Measurements from ENCODE around the gene MFAP2. TPM values are rescaled to one million over a fixed set of nuclear protein-coding genes. Genes with fewer than 3 reads are reported as not detected.
A peak's percentile ranks its signal among the peaks of the same experiment; 100 is the strongest.

Gene MFAP2
- total and polyA plus RNA-seq, 5 experiments from 2014 or later: 0.41 TPM; not detected in 4

DNA sequence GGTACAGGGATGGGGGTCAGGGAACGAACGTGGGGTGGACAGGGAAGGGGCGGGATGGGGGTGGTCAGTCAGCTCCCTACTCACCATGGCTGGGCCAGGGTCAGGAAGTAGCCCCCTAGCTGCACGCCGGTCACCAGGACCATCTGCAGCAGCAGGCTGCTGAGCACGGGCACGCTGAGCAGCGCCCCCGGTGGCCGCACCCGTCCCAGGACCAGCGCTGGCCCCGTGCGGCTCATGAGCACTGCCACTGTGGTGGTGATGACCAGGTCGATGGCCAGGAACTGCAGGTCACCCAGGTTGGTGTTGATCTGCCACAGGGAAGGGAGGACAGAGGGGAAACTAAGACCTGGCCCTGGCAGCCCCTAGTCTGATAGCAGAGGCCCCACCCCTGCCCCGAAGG is 6.5 kb upstream of the MFAP2 start:
- Mint-ChIP-seq H3K27ac (no peak overlapping the region), H3K9me3 (no peaks in the 10 kb centered on the region), H3K4me3 (no peak overlapping the region), H3K4me1 (peaks cover 0 to 3% (median 0%) of the 10 kb centered on the region in 4 donors), H3K36me3 (peaks cover 0 to 47% (median 20%) of the 10 kb centered on the region in 3 donors), H3K27me3 (peaks cover 7 to 22% (median 10%) of the 10 kb centered on the region in 5 donors)
- ATAC-seq: no peak
- no peak for DNase-seq
- POLR2A ChIA-PET: no interaction called here

DNA sequence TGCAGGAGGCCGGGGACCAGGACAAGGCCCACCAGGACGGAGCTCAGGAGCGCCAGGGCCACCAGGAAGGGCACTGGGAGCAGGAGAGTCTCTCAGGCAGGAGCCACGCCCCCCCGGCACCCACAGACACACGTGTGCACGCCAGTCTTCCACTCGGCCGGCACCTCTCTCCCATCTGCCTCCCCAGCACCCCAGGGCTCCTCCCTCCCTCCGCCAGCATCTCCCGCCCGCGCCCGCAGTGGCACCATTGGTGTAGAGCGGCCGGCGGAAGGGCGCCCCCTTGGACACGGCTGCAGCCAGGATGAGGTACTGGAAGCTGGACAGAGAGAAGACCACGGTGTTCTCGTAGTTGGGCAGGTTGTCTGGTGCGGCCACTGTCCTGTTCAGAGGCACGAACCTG is 6.1 kb upstream of the MFAP2 start:
- DNase-seq: no peak
- Mint-ChIP-seq H3K4me3 (no peak overlapping the region), H3K27ac (no peak overlapping the region), H3K36me3 (peaks cover 0 to 47% (median 20%) of the 10 kb centered on the region in 3 donors), H3K9me3 (no peaks in the 10 kb centered on the region), H3K4me1 (peaks cover 0 to 3% (median under 1%) of the 10 kb centered on the region in 4 donors), H3K27me3 (peaks cover 7 to 24% (median 11%) of the 10 kb centered on the region in 5 donors)
- POLR2A ChIA-PET: no interaction called here
- no peak for ATAC-seq

DNA sequence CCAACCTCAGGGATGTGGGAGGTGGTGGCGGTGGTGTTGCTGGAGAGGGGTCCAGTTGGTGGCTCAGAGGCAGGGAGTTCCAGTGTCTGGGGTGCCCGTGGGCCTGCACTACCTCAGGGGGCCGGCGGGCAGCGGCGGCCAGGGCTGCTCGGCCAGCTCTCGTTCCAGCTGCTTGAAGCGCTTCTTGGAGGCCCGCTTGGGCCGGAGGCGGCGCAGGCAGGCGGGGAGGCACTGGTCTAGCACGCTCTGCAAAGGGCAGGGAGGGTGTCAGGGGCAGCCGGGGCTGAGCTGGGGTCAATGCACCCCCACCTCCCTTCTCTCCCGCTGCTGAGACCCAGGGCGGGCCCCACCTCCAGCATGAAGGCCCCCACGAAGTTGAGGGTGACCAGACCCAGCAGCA is 5.7 kb upstream of the MFAP2 start:
- DNase-seq (no peak), ATAC-seq (no peak)
- peaks cover 3 to 8% (median 5%) of the 10 kb centered on the region in 4 donors for H3K4me1 Mint-ChIP-seq
- H3K27ac Mint-ChIP-seq: no peak overlapping the region
- H3K36me3 Mint-ChIP-seq: peaks cover 0 to 44% (median 20%) of the 10 kb centered on the region in 3 donors
- no peak overlapping the region for H3K4me3 Mint-ChIP-seq
- POLR2A ChIA-PET: no interaction called here
- peaks cover 10 to 28% (median 16%) of the 10 kb centered on the region in 5 donors for H3K27me3 Mint-ChIP-seq
- no peaks in the 10 kb centered on the region for H3K9me3 Mint-ChIP-seq

DNA sequence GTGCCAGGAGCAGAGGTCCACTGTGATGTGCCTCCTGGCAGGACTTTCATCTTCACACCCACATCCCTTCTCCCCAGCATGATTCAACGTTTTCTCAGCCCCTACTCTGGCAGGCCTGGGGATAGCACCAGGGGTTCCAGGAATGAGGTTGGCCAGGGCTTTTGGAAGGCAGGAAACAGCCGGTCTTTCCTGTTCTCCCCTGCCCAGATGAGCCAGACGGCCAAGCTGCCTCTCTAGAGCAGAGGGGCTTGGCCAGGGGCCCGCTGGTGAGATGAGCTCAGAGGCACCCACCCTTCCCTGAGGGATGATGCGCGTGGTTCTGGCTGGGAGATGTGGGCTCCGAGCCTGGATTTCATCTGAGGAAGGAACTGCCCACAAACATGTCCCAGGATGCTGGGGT is 4.3 kb upstream of the MFAP2 start:
- no peak overlapping the region for H3K4me3 Mint-ChIP-seq
- POLR2A ChIA-PET: no interaction called here
- H3K9me3 Mint-ChIP-seq: no peaks in the 10 kb centered on the region
- H3K27ac Mint-ChIP-seq: no peak overlapping the region
- ATAC-seq (no peak), DNase-seq (no peak)
- H3K4me1 Mint-ChIP-seq: peaks cover 8 to 13% (median 11%) of the 10 kb centered on the region in 4 donors
- peaks cover 0 to 37% (median 15%) of the 10 kb centered on the region in 3 donors for H3K36me3 Mint-ChIP-seq
- H3K27me3 Mint-ChIP-seq: peaks cover 15 to 34% (median 21%) of the 10 kb centered on the region in 5 donors

DNA sequence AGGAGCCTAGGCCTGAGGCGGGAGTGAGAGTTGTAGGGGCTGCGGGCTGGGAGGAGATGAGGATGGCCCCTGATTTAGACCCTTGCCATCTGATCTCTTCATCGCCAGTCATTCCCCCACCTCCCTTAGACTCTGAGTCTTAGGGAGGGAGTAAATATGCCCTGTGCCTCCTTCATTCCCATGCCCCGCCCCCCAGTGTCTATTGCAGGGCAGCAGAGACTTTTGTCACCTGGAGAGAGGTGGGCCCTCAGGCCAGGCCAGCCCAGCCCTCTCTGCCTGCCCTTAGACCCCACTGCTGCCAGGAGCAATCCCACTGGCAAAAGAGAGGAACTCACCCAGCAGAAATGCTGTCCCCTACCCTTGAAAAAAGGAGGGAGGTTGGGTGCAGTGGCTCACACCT is 3.2 kb upstream of the MFAP2 start:
- peak overlapping the region in 1 of 10 donors; percentile 44 for H3K27ac Mint-ChIP-seq
- peaks cover 15 to 34% (median 21%) of the 10 kb centered on the region in 5 donors for H3K27me3 Mint-ChIP-seq
- ATAC-seq (no peak), DNase-seq (no peak)
- peaks cover 0 to 28% (median 12%) of the 10 kb centered on the region in 3 donors for H3K36me3 Mint-ChIP-seq
- H3K4me1 Mint-ChIP-seq: peaks cover 10 to 13% (median 11%) of the 10 kb centered on the region in 4 donors
- H3K9me3 Mint-ChIP-seq: no peaks in the 10 kb centered on the region
- H3K4me3 Mint-ChIP-seq: no peak overlapping the region
- POLR2A ChIA-PET: no interaction called here

DNA sequence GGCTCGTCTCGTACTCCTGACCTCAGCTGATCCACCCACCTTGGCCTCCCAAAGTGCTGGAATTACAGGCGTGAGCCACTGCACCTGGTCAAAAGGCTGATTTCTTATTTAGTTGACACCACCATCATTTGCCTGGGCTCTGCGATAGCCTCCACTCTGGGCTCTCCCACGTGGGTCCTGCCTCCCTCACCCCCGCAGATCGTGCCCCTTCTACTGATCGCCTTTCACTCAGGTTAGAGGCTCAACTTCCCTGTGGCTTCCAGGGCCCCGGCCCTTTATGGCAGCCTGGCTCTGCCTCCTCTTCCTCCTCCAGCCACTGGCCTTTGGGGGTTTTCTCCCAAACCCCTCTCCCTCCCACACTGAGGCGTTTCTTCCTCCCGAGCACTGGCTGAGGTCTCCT is 2.5 kb upstream of the MFAP2 start:
- POLR2A ChIA-PET: interaction anchor here (0.7 kb wide), 1 partner anchor 1349 kb away, joined by 3 read pairs; no protein-coding TSS in a partner anchor
- Mint-ChIP-seq H3K27ac (no peak overlapping the region), H3K36me3 (peaks cover 0 to 24% (median 9%) of the 10 kb centered on the region in 3 donors), H3K4me1 (peaks cover 10 to 13% (median 11%) of the 10 kb centered on the region in 4 donors), H3K4me3 (no peak overlapping the region), H3K27me3 (peaks cover 15 to 33% (median 21%) of the 10 kb centered on the region in 5 donors), H3K9me3 (no peaks in the 10 kb centered on the region)
- ATAC-seq (no peak), DNase-seq (no peak)

DNA sequence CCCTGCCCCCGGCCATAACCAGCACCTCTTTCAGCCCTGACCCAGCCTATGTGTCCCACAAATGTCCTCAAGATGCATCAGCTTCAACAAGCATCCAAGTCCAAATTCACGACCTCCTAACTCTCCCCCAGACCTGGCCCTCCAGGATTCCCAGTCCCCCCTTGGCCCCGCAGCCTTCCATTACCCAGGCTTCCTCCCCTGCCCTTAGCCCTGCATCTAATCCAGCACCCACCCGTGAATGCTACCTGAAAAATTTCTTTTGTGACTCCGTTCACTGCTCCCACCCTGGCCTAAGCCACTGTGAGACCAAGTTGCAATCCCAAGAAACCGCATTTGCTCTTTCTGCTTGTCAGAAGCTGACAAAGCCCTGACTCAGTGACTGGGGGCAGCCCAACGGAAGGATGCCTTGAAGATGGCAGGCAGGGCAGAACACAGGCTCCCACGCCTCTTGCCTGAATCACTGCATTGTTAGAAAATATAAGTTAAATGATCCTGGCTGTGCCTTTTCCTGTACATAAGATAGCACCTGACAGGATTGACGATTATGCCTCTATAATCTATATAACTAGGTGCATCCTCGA is 939 bp upstream of the MFAP2 start:
- peak overlapping the region; percentile 55 to 93 (median 79) for H3K4me3 Mint-ChIP-seq
- H3K36me3 Mint-ChIP-seq: peaks cover 0 to 16% (median 7%) of the 10 kb centered on the region in 3 donors
- H3K27ac Mint-ChIP-seq: peak overlapping the region in 3 of 10 donors; percentile 28 to 87 (median 82)
- peaks cover 15 to 32% (median 21%) of the 10 kb centered on the region in 5 donors for H3K27me3 Mint-ChIP-seq
- no peak for DNase-seq
- ATAC-seq: no peak
- POLR2A ChIA-PET: no interaction called here
- H3K9me3 Mint-ChIP-seq: no peaks in the 10 kb centered on the region
- H3K4me1 Mint-ChIP-seq: peaks cover 10 to 13% (median 11%) of the 10 kb centered on the region in 4 donors

DNA sequence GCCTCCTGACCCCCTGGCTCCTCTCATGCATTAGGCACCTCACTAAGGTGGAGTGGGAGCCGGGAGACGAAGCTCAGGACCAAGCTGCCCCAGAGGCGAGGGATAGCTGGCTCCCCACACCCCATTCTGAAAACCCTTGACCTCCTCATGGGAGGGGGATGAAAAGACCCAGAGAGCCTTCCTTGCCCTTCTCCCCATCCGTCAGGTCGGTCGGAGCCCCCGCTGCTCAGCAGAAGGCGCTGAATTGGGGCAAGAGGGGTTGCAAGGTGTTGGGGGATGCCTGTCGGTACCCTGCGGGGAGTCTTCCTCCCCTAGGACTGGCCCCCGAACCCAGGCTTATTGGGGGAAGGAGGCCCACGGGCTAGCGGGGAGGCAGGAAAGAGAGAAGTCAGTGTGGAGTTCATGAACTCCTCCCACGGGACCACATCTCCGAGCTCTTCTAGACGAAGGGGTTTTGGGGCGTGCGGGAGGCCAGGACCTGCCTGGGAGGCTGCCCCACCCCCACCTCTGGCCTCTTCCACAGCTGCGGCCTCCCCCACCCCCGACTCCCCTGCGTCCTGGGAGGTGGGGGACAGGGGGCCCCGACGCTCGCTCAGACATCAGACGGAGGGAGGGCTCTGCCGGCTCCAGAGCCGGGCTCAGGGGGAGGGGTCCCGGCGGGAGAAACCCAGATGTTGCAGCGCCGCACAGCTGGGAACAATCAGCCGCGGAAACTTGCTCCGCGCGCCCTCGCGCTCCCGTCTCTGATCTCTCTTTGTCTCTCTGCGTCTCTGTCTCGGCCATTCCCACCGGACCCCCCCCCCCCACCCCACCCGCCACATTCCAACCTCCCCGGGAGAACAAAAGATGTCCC is 719 bp downstream of the MFAP2 start:
- H3K4me1 Mint-ChIP-seq: peaks cover 10 to 13% (median 11%) of the 10 kb centered on the region in 4 donors
- ATAC-seq: peak in 1 of 2 donors; percentile 17
- H3K27me3 Mint-ChIP-seq: peaks cover 15 to 32% (median 21%) of the 10 kb centered on the region in 5 donors
- POLR2A ChIA-PET: interaction anchor here (0.6 kb wide), 1 partner anchor 25 kb away, joined by 3 read pairs; no protein-coding TSS in a partner anchor
- no peak for DNase-seq
- H3K9me3 Mint-ChIP-seq: no peaks in the 10 kb centered on the region
- peaks cover 0 to 5% (median 1%) of the 10 kb centered on the region in 3 donors for H3K36me3 Mint-ChIP-seq
- no peak overlapping the region for H3K27ac Mint-ChIP-seq
- H3K4me3 Mint-ChIP-seq: peak overlapping the region in 8 of 10 donors; percentile 19 to 87 (median 38)

DNA sequence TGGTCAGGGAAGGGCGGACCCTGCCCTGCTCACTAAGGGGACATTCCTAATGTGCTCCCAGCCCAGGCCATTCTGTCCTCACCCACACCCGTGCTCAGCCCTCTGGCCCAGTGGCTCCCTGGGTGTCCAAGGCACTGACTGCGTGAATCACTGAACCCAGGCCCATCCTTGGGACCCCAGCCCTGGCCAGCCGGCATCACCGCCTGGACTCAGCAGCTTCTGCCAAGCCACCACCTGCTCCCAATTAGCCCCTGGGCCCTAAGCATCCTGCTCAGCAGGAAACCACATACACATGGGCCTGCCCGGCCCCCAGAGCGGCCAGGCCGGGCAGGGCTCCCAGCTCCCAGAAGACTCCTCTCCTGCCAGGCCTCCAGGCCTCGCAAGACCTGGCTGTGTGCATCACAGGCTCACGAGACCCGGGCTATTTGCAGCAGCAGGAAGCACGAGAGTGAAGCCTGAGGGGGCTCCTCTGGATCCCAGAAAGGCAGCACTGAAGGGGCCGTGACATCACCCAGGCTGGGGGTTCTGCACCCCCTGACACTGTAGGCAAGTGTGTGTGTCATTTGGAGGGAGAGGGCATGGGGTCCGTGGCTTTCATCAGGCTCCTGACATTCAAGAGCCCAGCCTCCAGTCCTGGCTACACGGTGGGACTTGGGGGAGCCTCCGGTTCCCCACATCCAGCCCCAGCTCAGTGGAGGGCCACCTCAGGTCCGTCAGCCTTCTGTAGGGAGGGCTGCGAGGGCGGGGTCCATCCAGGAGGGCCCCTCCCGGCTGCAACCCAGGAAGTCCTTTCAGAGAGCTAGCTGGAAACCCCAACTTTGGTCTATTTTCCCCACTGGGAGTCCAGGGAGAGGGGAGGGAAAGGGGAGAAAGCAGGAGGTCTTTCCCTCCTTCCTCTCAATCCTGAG is 1.6 kb downstream of the MFAP2 start:
- Mint-ChIP-seq H3K27ac (no peak overlapping the region), H3K4me1 (peaks cover 10 to 13% (median 11%) of the 10 kb centered on the region in 4 donors), H3K36me3 (peaks cover 0 to 2% (median 0%) of the 10 kb centered on the region in 3 donors), H3K4me3 (peak overlapping the region in 1 of 10 donors; percentile 87), H3K27me3 (peaks cover 15 to 27% (median 21%) of the 10 kb centered on the region in 5 donors), H3K9me3 (no peaks in the 10 kb centered on the region)
- no peak for DNase-seq
- POLR2A ChIA-PET: no interaction called here
- ATAC-seq: no peak

DNA sequence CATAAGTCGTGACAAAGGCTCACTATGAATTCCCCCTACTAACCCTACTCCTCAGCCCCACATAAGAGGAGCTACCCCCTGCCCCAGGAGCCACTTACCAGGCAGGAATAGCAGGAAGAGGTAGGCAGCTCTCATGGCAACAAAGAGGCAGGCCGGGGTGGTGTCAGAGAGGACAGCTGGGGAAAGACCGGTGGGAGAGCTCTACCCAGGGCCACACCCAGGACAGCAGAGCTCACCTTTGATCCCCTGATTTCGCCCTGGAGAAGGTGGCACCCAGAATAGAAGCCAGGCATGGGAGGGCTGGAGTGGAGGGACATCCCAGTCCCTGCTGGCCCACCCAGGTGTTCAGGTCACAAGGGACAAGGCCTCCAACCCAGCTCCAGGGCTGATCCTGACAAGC is 2.3 kb downstream of the MFAP2 start:
- Mint-ChIP-seq H3K27ac (no peak overlapping the region), H3K4me3 (peak overlapping the region in 1 of 10 donors; percentile 18), H3K36me3 (peaks cover 0 to 2% (median 0%) of the 10 kb centered on the region in 3 donors), H3K4me1 (peaks cover 9 to 13% (median 11%) of the 10 kb centered on the region in 4 donors), H3K9me3 (no peaks in the 10 kb centered on the region), H3K27me3 (peaks cover 10 to 20% (median 15%) of the 10 kb centered on the region in 5 donors)
- DNase-seq: no peak
- POLR2A ChIA-PET: no interaction called here
- ATAC-seq: no peak

DNA sequence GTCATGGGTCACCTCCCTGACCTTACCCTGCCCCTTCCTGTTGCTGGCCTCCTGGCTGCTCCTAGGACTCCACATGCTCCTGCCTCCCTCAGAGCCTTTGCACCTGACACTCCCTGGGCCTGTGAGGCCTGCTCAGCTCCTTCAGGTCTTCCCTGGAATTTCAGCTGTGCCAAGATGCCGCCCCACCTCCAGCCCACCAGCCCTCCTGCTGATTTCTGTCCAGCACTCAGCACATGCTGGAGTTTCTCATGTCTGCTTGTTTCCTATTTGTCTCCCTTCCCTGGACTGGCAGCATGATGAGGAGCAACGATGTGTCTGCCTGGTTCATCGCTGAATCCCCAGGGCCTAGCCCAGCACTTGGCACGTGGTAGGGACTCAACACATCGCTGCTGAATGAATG is 3.0 kb downstream of the MFAP2 start:
- H3K27ac Mint-ChIP-seq: peak overlapping the region in 2 of 10 donors; percentile 32 to 41
- no peak overlapping the region for H3K4me3 Mint-ChIP-seq
- H3K36me3 Mint-ChIP-seq: peaks cover 0 to 2% (median 0%) of the 10 kb centered on the region in 3 donors
- H3K27me3 Mint-ChIP-seq: peaks cover 8 to 16% (median 11%) of the 10 kb centered on the region in 5 donors
- POLR2A ChIA-PET: no interaction called here
- H3K4me1 Mint-ChIP-seq: peaks cover 8 to 13% (median 11%) of the 10 kb centered on the region in 4 donors
- DNase-seq (no peak), ATAC-seq (no peak)
- no peaks in the 10 kb centered on the region for H3K9me3 Mint-ChIP-seq

DNA sequence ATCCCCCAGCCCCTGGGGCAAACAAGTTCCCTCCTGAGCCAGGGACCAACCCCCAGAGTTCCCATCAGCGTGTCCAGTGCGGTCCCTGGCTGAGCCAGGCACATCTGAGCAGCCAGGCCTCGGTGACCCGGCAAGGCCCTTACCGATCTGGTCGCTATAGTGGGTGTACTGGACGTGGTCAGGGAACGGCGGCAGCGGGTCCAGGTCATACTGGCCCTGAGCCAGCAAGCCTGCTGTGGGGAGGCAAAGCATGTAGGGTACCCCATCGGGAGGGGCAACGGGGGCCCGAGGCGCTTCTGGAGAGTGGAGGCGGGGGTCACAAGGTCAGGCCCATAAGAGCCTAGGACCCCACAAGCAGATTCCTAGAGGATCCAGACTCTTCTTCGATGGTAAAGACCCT is 3.5 kb downstream of the MFAP2 start:
- H3K36me3 Mint-ChIP-seq: peaks cover 0 to 2% (median 0%) of the 10 kb centered on the region in 3 donors
- POLR2A ChIA-PET: no interaction called here
- H3K27ac Mint-ChIP-seq: peak overlapping the region in 1 of 10 donors; percentile 43
- H3K27me3 Mint-ChIP-seq: peaks cover 8 to 14% (median 11%) of the 10 kb centered on the region in 5 donors
- H3K9me3 Mint-ChIP-seq: no peaks in the 10 kb centered on the region
- H3K4me3 Mint-ChIP-seq: no peak overlapping the region
- ATAC-seq: no peak
- peaks cover 8 to 13% (median 11%) of the 10 kb centered on the region in 4 donors for H3K4me1 Mint-ChIP-seq
- DNase-seq: no peak
